Neural cell (in vitro differentiated cells): Measurements from ENCODE around the gene FBXW2. TPM values are rescaled to one million over a fixed set of nuclear protein-coding genes. Genes with fewer than 3 reads are reported as not detected.

Source experiments
- H2AFZ ChIP-seq: fragments of 200-600, 300-800 bp; sonication (generic), shearing (Covaris generic); 2 replicates; pipeline ENCODE4 v1.6.0; 2014; ENCODE audit warnings: low read depth, mild to moderate bottlenecking, antibody characterized with exemption, low read length, moderate library complexity
- H3F3A ChIP-seq: fragments of 200-600 bp; shearing (Covaris generic); 2 replicates; pipeline ENCODE4 v1.6.1; 2016; ENCODE audit warnings: mild to moderate bottlenecking, moderate library complexity, mixed read lengths, antibody characterized with exemption, low read length; ENCODE audit not compliant: insufficient read depth, poor library complexity, severe bottlenecking
- H3K27ac ChIP-seq: fragments of 200-600, 300-800 bp; sonication (generic), shearing (Covaris generic); 2 replicates; pipeline ENCODE4 v1.5.1; 2014; ENCODE audit warnings: mild to moderate bottlenecking, low read length, moderate library complexity
- H3K27me3 ChIP-seq: fragments of 300-800, 200-600 bp; sonication (generic), shearing (Covaris generic); 2 replicates; pipeline ENCODE4 v1.6.0; 2014; ENCODE audit warnings: mild to moderate bottlenecking, low read depth, low read length, moderate library complexity; ENCODE audit not compliant: insufficient read depth
- H3K36me3 ChIP-seq: fragments of 300-800, 200-600 bp; sonication (generic), shearing (Covaris generic); 2 replicates; pipeline ENCODE4 v1.5.1; 2014; ENCODE audit warnings: mild to moderate bottlenecking, antibody characterized with exemption, low read length, moderate library complexity; ENCODE audit not compliant: insufficient read depth
- H3K4me2 ChIP-seq: fragments of 300-800, 200-600 bp; sonication (generic), shearing (Covaris generic); 2 replicates; pipeline ENCODE4 v1.6.0; 2014; ENCODE audit warnings: mild to moderate bottlenecking, low read length
- H3K4me3 ChIP-seq: fragments of 300-800, 200-600 bp; sonication (generic), shearing (Covaris generic); 2 replicates; pipeline ENCODE4 v1.5.1; 2014; ENCODE audit warnings: mild to moderate bottlenecking, low read length, moderate library complexity
- H3K79me2 ChIP-seq: fragments of 200-600 bp; shearing (Covaris generic); replicated peaks from 2 replicates; pipeline ENCODE4 v1.6.0; 2014; ENCODE audit warnings: mild to moderate bottlenecking, low read length, moderate library complexity; ENCODE audit not compliant: insufficient read depth
- H3K9ac ChIP-seq: fragments of 300-800, 200-600 bp; sonication (generic), shearing (Covaris generic); 2 replicates; pipeline ENCODE4 v1.6.1; 2016; ENCODE audit warnings: mild to moderate bottlenecking, low read length, mixed read lengths
- H3K9me2 ChIP-seq: fragments of 200-600 bp; shearing (Covaris generic); 2 replicates; pipeline ENCODE4 v1.6.1; 2016; ENCODE audit warnings: mild to moderate bottlenecking, low read length, mixed read lengths; ENCODE audit not compliant: insufficient read depth
- H3K9me3 ChIP-seq: fragments of 200-600, 300-800 bp; sonication (generic), shearing (Covaris generic); 2 replicates; pipeline ENCODE4 v1.6.1; 2016; ENCODE audit warnings: mild to moderate bottlenecking, mixed run types, low read length, moderate library complexity, mixed read lengths
- H4K20me1 ChIP-seq: fragments of 200-600 bp; shearing (Covaris generic); 2 replicates; pipeline ENCODE4 v1.6.1; 2016; ENCODE audit warnings: mild to moderate bottlenecking, mixed run types; ENCODE audit not compliant: insufficient read depth
- CTCF ChIP-seq: fragments of 450-650 bp; IDR thresholded peaks from 2 replicates; pipeline ENCODE4 v1.5.1; 2014; ENCODE audit warnings: antibody characterized with exemption, mild to moderate bottlenecking, moderate library complexity; ENCODE audit not compliant: poor library complexity, severe bottlenecking
- EP300 ChIP-seq: fragments of 450-650 bp; conservative IDR thresholded peaks from 2 replicates; pipeline ENCODE4 v1.6.1; 2014; ENCODE audit warnings: antibody characterized with exemption, mild to moderate bottlenecking, moderate library complexity; ENCODE audit not compliant: poor library complexity, severe bottlenecking
- EZH2 ChIP-seq: fragments of 200-600, 300-800 bp; shearing (Covaris generic), sonication (generic); IDR thresholded peaks from 2 replicates; pipeline ENCODE4 v1.6.1; 2014; ENCODE audit warnings: antibody characterized with exemption, low read length, borderline replicate concordance, mild to moderate bottlenecking; ENCODE audit not compliant: insufficient read depth, poor library complexity, severe bottlenecking
- MXI1 ChIP-seq: fragments of 450-650 bp; conservative IDR thresholded peaks from 2 replicates; pipeline ENCODE4 v1.6.1; 2014; ENCODE audit warnings: antibody characterized with exemption, mild to moderate bottlenecking; ENCODE audit not compliant: poor library complexity, severe bottlenecking
- POLR2AphosphoS5 ChIP-seq: IDR thresholded peaks from 2 replicates; pipeline ENCODE4 v1.6.1; 2012
- RAD21 ChIP-seq: fragments of 450-650 bp; conservative IDR thresholded peaks from 2 replicates; pipeline ENCODE4 v1.6.1; 2014; ENCODE audit warnings: antibody characterized with exemption, mild to moderate bottlenecking, moderate library complexity
- REST ChIP-seq: IDR thresholded peaks from 2 replicates; pipeline ENCODE4 v1.6.1; 2012; ENCODE audit warnings: borderline replicate concordance
- SMC3 ChIP-seq: fragments of 450-650 bp; conservative IDR thresholded peaks from 2 replicates; pipeline ENCODE4 v1.6.1; 2014; ENCODE audit warnings: antibody characterized with exemption, mild to moderate bottlenecking, moderate library complexity; ENCODE audit not compliant: poor library complexity
- TAF1 ChIP-seq: IDR thresholded peaks from 2 replicates; pipeline ENCODE4 v1.6.1; 2012; ENCODE audit warnings: low read depth
- polyA plus RNA-seq: library from polyadenylated mRNA; depleted of rRNA; stranded (reverse); fragments of >200 nt; gene quantifications from 2 replicates; pipeline ENCODE4 v1.2.3, GENCODE V29; 2014

FBXW2 gene
- polyA plus RNA-seq, 1 donor from 2014 or later, result 49.5 TPM

- H3F3A ChIP-seq, result no peaks in the 10 kb centered on the region
- no peak overlapping the region for H3K4me3 ChIP-seq
- no peak overlapping the region for H2AFZ ChIP-seq
- H3K4me2 ChIP-seq, result no peak overlapping the region
- H3K79me2 ChIP-seq, result no peaks in the 10 kb centered on the region
- no peak overlapping the region for H3K27ac ChIP-seq
- no peaks in the 10 kb centered on the region for H3K9me3 ChIP-seq
- H3K27me3 ChIP-seq, result no peaks in the 10 kb centered on the region
- TF ChIP-seq CTCF (no peak), EZH2 (no peak), REST (no peak), TAF1 (no peak), POLR2AphosphoS5 (no peak), RAD21 (no peak), SMC3 (no peak), MXI1 (no peak), EP300 (no peak)
- H3K36me3 ChIP-seq, result no peaks in the 10 kb centered on the region
- no peaks in the 10 kb centered on the region for H4K20me1 ChIP-seq
- H3K9ac ChIP-seq, result no peak overlapping the region
- no peaks in the 10 kb centered on the region for H3K9me2 ChIP-seq
Observed at GRCh38 chr9:120737416-120738165, 55.6 kb downstream of the FBXW2 start.

- no peaks in the 10 kb centered on the region for H3K9me3 ChIP-seq
- H3K36me3 ChIP-seq, result no peaks in the 10 kb centered on the region
- no peak overlapping the region for H2AFZ ChIP-seq
- no peak overlapping the region for H3K27ac ChIP-seq
- H3K4me2 ChIP-seq, result no peak overlapping the region
- H4K20me1 ChIP-seq, result no peaks in the 10 kb centered on the region
- H3F3A ChIP-seq, result no peaks in the 10 kb centered on the region
- no peaks in the 10 kb centered on the region for H3K9me2 ChIP-seq
- no peaks in the 10 kb centered on the region for H3K79me2 ChIP-seq
- no peak for TF ChIP-seq SMC3
- no peak for TF ChIP-seq MXI1
- no peak for TF ChIP-seq POLR2AphosphoS5
- TF ChIP-seq EZH2, result no peak
- no peak for TF ChIP-seq EP300
- TF ChIP-seq REST, result no peak
- no peak for TF ChIP-seq CTCF
- no peak for TF ChIP-seq TAF1
- no peak for TF ChIP-seq RAD21
- H3K27me3 ChIP-seq, result no peaks in the 10 kb centered on the region
- H3K4me3 ChIP-seq, result no peak overlapping the region
- no peak overlapping the region for H3K9ac ChIP-seq
Observed at GRCh38 chr9:120736881-120737280, 56.3 kb downstream of the FBXW2 start.
